NCI-H748 (cell line): ENCODE results near the gene C11orf68.
"Not testable (repeated sequence)": the region's sequence is repeated elsewhere in the genome, so short reads cannot be mapped to it uniquely, and the experiment has no call there.

Experiments
- DNase-seq: peaks from one replicate; lab custom pipeline; 2025; ENCODE audit not compliant: unreplicated experiment; lab: John Stamatoyannopoulos, UW

C11orf68 gene

GRCh38 chr11:65918211-65919140, at the start of gene C11orf68:
Gene C11orf68, minus strand, starts transcription at chr11:65919062. Its CDS starts 31 bp downstream, at chr11:65919031.
- peak; percentile 60 for DNase-seq

- no peak for DNase-seq
These were observed 48.6 kb upstream of the C11orf68 start for GRCh38 chr11:65967329-65967934.

- no peak for DNase-seq
These were observed 47.3 kb upstream of the C11orf68 start for GRCh38 chr11:65965986-65966762.

GRCh38 chr11:65964906-65965305, 46.0 kb upstream of the C11orf68 start:
- no peak for DNase-seq

- DNase-seq = no peak
These were observed 43.3 kb upstream of the C11orf68 start for GRCh38 chr11:65962141-65962564.

GRCh38 chr11:65961267-65962140, 42.6 kb upstream of the C11orf68 start, which contains the start of gene SART1:
Gene SART1, plus strand, starts transcription at chr11:65961734. Its CDS starts 47 bp downstream, at chr11:65961781.
- DNase-seq = peak; percentile 98

- peak; percentile 39 for DNase-seq
These were observed 42.0 kb upstream of the C11orf68 start for GRCh38 chr11:65960824-65961266.

GRCh38 chr11:65958774-65959420, 40.0 kb upstream of the C11orf68 start:
- DNase-seq = no peak

GRCh38 chr11:65958291-65958690, 39.4 kb upstream of the C11orf68 start:
- no peak for DNase-seq

- DNase-seq = no peak
These were observed 35.9 kb upstream of the C11orf68 start for GRCh38 chr11:65954771-65955170.

GRCh38 chr11:65953471-65953870, 34.6 kb upstream of the C11orf68 start:
- no peak for DNase-seq

GRCh38 chr11:65952052-65952521, 33.2 kb upstream of the C11orf68 start:
- no peak for DNase-seq

- not testable (repeated sequence) for DNase-seq
These were observed 32.8 kb upstream of the C11orf68 start for GRCh38 chr11:65951641-65952040.

- not testable (repeated sequence) for DNase-seq
These were observed 31.8 kb upstream of the C11orf68 start for GRCh38 chr11:65950711-65951110.

- DNase-seq = no peak
These were observed 28.8 kb upstream of the C11orf68 start for GRCh38 chr11:65947603-65948125.

- DNase-seq = no peak
These were observed 28.3 kb upstream of the C11orf68 start for GRCh38 chr11:65947133-65947532.

- DNase-seq = no peak
These were observed 27.8 kb upstream of the C11orf68 start for GRCh38 chr11:65946655-65947054.

- no peak for DNase-seq
These were observed 27.2 kb upstream of the C11orf68 start for GRCh38 chr11:65945941-65946558.

- DNase-seq = no peak
These were observed 26.6 kb upstream of the C11orf68 start, which contains the start of gene TSGA10IP for GRCh38 chr11:65945430-65945911. Gene TSGA10IP, plus strand, starts transcription at chr11:65945480. Its CDS starts 196 bp downstream, at chr11:65945676.
